ENCODE data around the gene MAP3K7.

- TF ChIP-seq CTCF (IDR thresholded peaks at IDR 0.05) (no peak), ZFX (IDR thresholded peaks at IDR 0.05; ENCODE audit: borderline replicate concordance) (no peak)
These were observed 114.2 kb downstream of the MAP3K7 start for GRCh38 chr6:90472716-90473115.

All from 22Rv1 (cell line).